ENCODE data around the gene STAT6.

GRCh38 chr12:57111031-57111734 is at the start of gene STAT6:
- TF ChIP-seq EZH2 (IDR thresholded peaks at IDR 0.05; ENCODE audit: insufficient read depth, low read length) (no peak), CTCF (IDR thresholded peaks at IDR 0.05; ENCODE audit: insufficient read depth, low read depth, low read length) (no peak)

Measured in astrocyte (in vitro differentiated cells and primary cell).